ENCODE data around the gene ATP2C2. TPM values are rescaled to one million over a fixed set of nuclear protein-coding genes. Genes with fewer than 3 reads are reported as not detected.
"Not testable (repeated sequence)": the region's sequence is repeated elsewhere in the genome, so short reads cannot be mapped to it uniquely, and the experiment has no call there.

The ATP2C2 gene
- total RNA-seq, 1 experiment from 2014 or later, result not detected

DNA sequence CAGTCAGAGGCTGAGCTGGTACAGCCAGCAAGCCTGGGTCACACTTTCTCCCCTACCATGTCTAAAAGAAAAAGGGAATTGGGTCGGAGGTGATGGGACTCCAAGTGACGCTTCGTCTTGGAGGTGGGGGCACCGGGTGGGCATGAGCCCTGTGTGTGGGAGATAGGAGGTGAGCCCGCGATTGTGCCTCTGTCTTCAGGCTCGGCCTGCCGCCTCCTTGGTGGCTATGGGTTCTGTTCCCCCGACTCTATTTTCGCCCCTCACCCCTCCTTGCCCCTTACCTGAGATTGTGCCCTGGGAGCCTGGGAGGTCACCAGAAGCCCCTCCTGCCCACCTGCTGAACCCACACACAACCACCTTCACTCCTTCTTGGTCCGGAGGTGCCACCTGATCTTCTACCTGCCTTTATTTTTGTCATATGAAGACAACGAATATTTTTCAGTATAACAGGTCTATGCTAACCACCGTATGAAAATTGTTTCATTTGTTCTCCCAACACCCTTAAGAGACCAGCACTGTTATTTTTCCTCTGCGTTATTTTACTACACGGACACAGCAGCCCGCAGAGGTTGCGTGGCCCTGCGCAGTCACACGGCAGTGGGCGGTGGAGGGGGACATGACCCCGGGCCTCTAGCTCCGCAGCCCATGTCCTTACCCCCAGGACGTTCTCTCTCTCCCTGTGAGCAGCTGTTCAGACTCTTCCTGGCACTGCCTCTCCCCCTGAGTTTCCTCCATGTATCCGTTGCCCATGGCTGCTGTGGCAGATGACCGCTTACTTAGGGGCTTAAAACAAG is 49.9 kb downstream of the ATP2C2 start:
- Histone ChIP-seq H3K36me3 (ENCODE audit: insufficient read depth, low read length, poor library complexity, severe bottlenecking) (no peaks in the 10 kb centered on the region), H3K27me3 (replicated peaks; ENCODE audit: insufficient read depth, low read depth, low read length, poor library complexity) (peaks cover 14% of the 10 kb centered on the region), H3K27ac (ENCODE audit: low read depth, low read length, poor library complexity, severe bottlenecking) (no peak overlapping the region), H3K4me1 (ENCODE audit: insufficient read depth, low read length, poor library complexity, severe bottlenecking) (no peaks in the 10 kb centered on the region), H3K4me3 (ENCODE audit: low read depth, low read length, poor library complexity, severe bottlenecking) (no peak overlapping the region), H3K9me3 (ENCODE audit: low read depth, low read length, poor library complexity, severe bottlenecking) (no peaks in the 10 kb centered on the region)
- POLR2A ChIA-PET (ENCODE audit: low non-redundant PET), result no interaction called here
- no TSS peak for BruUV-seq (replicated peaks)
- TF ChIP-seq, protein P1, sequence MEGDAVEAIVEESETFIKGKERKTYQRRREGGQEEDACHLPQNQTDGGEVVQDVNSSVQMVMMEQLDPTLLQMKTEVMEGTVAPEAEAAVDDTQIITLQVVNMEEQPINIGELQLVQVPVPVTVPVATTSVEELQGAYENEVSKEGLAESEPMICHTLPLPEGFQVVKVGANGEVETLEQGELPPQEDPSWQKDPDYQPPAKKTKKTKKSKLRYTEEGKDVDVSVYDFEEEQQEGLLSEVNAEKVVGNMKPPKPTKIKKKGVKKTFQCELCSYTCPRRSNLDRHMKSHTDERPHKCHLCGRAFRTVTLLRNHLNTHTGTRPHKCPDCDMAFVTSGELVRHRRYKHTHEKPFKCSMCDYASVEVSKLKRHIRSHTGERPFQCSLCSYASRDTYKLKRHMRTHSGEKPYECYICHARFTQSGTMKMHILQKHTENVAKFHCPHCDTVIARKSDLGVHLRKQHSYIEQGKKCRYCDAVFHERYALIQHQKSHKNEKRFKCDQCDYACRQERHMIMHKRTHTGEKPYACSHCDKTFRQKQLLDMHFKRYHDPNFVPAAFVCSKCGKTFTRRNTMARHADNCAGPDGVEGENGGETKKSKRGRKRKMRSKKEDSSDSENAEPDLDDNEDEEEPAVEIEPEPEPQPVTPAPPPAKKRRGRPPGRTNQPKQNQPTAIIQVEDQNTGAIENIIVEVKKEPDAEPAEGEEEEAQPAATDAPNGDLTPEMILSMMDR (conservative IDR thresholded peaks at IDR 0.05; ENCODE audit: low read depth, low read length), result no peak
- TF ChIP-seq EZH2 (IDR thresholded peaks at IDR 0.05; ENCODE audit: borderline replicate concordance, low read depth, low read length, poor library complexity, severe bottlenecking), result no peak
- intact Hi-C loops (cut with micrococcal nuclease; ENCODE audit: unreplicated experiment), result no loop called here
- DNase-seq (ENCODE audit: low spot score), result no peak
- CTCF ChIA-PET, result no interaction called here

DNA sequence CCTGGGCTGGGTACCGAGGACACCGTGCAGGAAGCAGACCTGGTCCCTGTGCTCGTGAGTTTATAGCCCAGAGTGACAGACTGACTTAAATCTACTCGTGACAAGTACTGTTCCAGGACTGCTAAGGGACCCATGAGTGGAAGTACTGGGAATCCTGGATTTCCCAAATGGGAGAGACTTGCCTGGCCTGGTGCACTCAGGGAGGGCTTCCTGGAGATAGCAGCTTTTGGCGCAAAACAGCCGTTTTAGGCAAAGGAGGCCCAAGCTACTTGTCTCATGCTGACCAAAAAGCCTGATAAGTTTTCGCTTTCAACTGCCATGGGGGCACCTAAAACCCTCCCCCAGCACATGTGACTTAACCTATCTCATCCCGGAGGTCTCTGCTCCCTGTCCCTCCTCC is 51.4 kb downstream of the ATP2C2 start:
- Histone ChIP-seq H3K4me1 (ENCODE audit: insufficient read depth, low read length, poor library complexity, severe bottlenecking) (no peaks in the 10 kb centered on the region), H3K4me3 (ENCODE audit: low read depth, low read length, poor library complexity, severe bottlenecking) (no peak overlapping the region), H3K27me3 (replicated peaks; ENCODE audit: insufficient read depth, low read depth, low read length, poor library complexity) (peaks cover 14% of the 10 kb centered on the region), H3K27ac (ENCODE audit: low read depth, low read length, poor library complexity, severe bottlenecking) (no peak overlapping the region), H3K9me3 (ENCODE audit: low read depth, low read length, poor library complexity, severe bottlenecking) (no peaks in the 10 kb centered on the region), H3K36me3 (ENCODE audit: insufficient read depth, low read length, poor library complexity, severe bottlenecking) (no peaks in the 10 kb centered on the region)
- intact Hi-C loops (cut with micrococcal nuclease; ENCODE audit: unreplicated experiment), result no loop called here
- ChIA-PET CTCF (no interaction called here), POLR2A (ENCODE audit: low non-redundant PET) (no interaction called here)
- no peak for DNase-seq (ENCODE audit: low spot score)
- no TSS peak for BruUV-seq (replicated peaks)
- no peak for TF ChIP-seq EZH2 (IDR thresholded peaks at IDR 0.05; ENCODE audit: borderline replicate concordance, low read depth, low read length, poor library complexity, severe bottlenecking)
- TF ChIP-seq, protein P1 (conservative IDR thresholded peaks at IDR 0.05; ENCODE audit: low read depth, low read length), result no peak

DNA sequence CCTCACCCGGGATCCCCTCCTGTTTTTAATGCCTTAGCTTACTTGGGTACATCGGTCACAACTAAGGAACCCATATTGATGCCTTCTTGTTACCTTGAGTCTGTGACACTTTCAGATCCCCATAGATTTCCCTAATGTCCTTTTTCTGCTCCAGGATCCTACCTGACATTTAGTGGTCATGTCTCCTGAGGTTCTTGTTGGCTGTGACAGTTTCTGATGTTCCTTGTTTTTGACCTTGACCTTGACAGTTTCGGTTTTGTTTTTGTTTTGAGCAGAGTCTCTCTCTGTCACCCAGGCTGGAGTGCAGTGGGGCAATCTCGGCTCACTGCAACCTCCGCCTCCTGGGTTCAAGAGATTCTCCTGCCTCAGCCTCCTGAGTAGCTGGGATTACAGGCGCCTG is 52.2 kb downstream of the ATP2C2 start:
- H3K27ac ChIP-seq (ENCODE audit: low read depth, low read length, poor library complexity, severe bottlenecking); DNase-seq (ENCODE audit: low spot score); H3K4me1 ChIP-seq (ENCODE audit: insufficient read depth, low read length, poor library complexity, severe bottlenecking); BruUV-seq (replicated peaks); H3K9me3 ChIP-seq (ENCODE audit: low read depth, low read length, poor library complexity, severe bottlenecking); POLR2A ChIA-PET (ENCODE audit: low non-redundant PET); CTCF ChIA-PET; H3K36me3 ChIP-seq (ENCODE audit: insufficient read depth, low read length, poor library complexity, severe bottlenecking); H3K4me3 ChIP-seq (ENCODE audit: low read depth, low read length, poor library complexity, severe bottlenecking); intact Hi-C loops (cut with micrococcal nuclease; ENCODE audit: unreplicated experiment): not testable (repeated sequence)
- H3K27me3 ChIP-seq (replicated peaks; ENCODE audit: insufficient read depth, low read depth, low read length, poor library complexity), result peaks cover 12% of the 10 kb centered on the region
